SK-N-MC (cell line): Measurements from ENCODE around the gene IFT57.

ENCODE experiments used
- DNase-seq: peaks from one replicate; pipeline ENCODE4 v3.0.0-alpha.2; 2011; ENCODE audit warnings: low read depth, low spot score
- H3K27ac ChIP-seq: fragments of 200-600 bp; sonication (generic); 2 replicates; pipeline ENCODE4 v1.5.1; 2016; ENCODE audit warnings: mixed run types
- H3K36me3 ChIP-seq: fragments of 200-600 bp; sonication (generic); 2 replicates; pipeline ENCODE4 v1.6.1; 2017; ENCODE audit warnings: antibody characterized with exemption, low read length, mixed read lengths; ENCODE audit not compliant: insufficient read depth
- H3K4me3 ChIP-seq: fragments of 200-600 bp; sonication (generic); 2 replicates; pipeline ENCODE4 v1.5.1; 2016
- H3K9ac ChIP-seq: fragments of 200-600 bp; sonication (generic); 2 replicates; pipeline ENCODE4 v1.8.0; 2017; ENCODE audit warnings: mixed run types, mixed read lengths; ENCODE audit not compliant: insufficient read length
- H3K9me3 ChIP-seq: fragments of 200-600 bp; sonication (generic); 2 replicates; pipeline ENCODE4 v1.6.1; 2017; ENCODE audit warnings: low read depth, mild to moderate bottlenecking, antibody characterized with exemption, low read length, moderate library complexity, mixed read lengths
- EZH2 ChIP-seq: fragments of 200-600 bp; sonication (generic); IDR thresholded peaks from one replicate; pipeline ENCODE4 v1.6.1; 2017; ENCODE audit warnings: antibody characterized with exemption
- FOXP2 ChIP-seq: optimal IDR thresholded peaks from 2 replicates; pipeline ENCODE3; 2011; ENCODE audit warnings: mild to moderate bottlenecking, moderate library complexity; ENCODE audit not compliant: insufficient read depth; ENCODE audit errors: extremely low read length, control extremely low read depth
- POLR2AphosphoS5 ChIP-seq: IDR thresholded peaks from 2 replicates; pipeline ENCODE4 v1.6.1; 2012; ENCODE audit warnings: mild to moderate bottlenecking, low read depth, low read length, borderline replicate concordance

The IFT57 gene

DNA sequence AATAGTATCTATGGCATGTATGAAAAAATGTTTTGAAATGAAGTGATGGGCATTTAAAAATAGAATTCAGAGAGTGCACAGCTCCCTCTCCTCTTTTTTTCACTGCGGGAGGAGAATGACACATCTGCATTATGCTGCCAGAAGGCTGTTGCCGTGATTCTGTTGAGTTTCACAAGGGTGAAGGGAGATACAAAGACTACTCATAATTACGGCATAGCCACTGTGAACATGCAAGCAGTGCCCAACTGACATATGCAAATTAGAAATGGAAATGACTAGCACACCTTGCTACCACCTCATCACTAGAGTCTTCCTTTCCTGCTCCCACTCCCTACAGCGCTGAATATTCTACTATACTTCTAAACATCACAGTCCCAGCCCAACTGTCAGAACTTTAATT, 20.1 kb downstream of the IFT57 start:
- TF ChIP-seq POLR2AphosphoS5 (no peak), EZH2 (no peak), FOXP2 (no peak)
- no peak for DNase-seq

DNA sequence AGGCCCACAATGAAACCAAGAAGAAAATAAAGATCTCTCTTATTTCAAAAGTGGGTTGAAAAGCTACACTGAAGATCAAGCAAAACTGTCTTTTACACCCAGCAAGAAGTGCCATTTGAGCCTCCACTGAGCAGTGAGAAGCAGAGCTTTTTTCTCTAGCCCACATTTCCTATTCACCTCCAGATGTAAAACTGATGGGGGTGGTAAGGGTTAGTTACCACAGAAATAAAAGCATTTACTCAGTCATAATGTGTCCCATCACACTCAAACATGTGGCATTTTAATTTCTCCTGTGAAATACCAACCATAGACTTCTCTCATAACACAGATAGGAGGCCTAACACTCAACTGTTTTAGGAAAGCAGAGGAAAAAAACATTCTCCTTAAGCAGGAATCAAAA, 21.0 kb downstream of the IFT57 start:
- Histone ChIP-seq H3K4me3 (no peak overlapping the region), H3K27ac (no peak overlapping the region), H3K36me3 (no peaks in the 10 kb centered on the region), H3K9me3 (no peaks in the 10 kb centered on the region), H3K9ac (no peak overlapping the region)
- DNase-seq = no peak
- TF ChIP-seq POLR2AphosphoS5 = no peak
- no peak for TF ChIP-seq EZH2
- no peak for TF ChIP-seq FOXP2

More for the DNA sequence above, 20.1 kb downstream of the IFT57 start:
- no peaks in the 10 kb centered on the region for H3K36me3 ChIP-seq
- H3K9ac ChIP-seq = no peak overlapping the region
- H3K4me3 ChIP-seq = no peak overlapping the region
- H3K27ac ChIP-seq = no peak overlapping the region
- H3K9me3 ChIP-seq = no peaks in the 10 kb centered on the region

GRCh38 chr3:108200578-108200977, 21.6 kb downstream of the IFT57 start:
- TF ChIP-seq POLR2AphosphoS5 (no peak), EZH2 (no peak), FOXP2 (no peak)
- no peak for DNase-seq
- H3K4me3 ChIP-seq = no peak overlapping the region

GRCh38 chr3:108200024-108200423, 22.2 kb downstream of the IFT57 start:
- no peaks in the 10 kb centered on the region for H3K36me3 ChIP-seq
- H3K27ac ChIP-seq = no peak overlapping the region
- no peaks in the 10 kb centered on the region for H3K9me3 ChIP-seq
- no peak for DNase-seq
- H3K4me3 ChIP-seq = no peak overlapping the region
- H3K9ac ChIP-seq = no peak overlapping the region
- TF ChIP-seq FOXP2 (no peak), EZH2 (no peak), POLR2AphosphoS5 (no peak)

More at GRCh38 chr3:108200578-108200977, 21.6 kb downstream of the IFT57 start:
- Histone ChIP-seq H3K27ac (no peak overlapping the region), H3K9me3 (no peaks in the 10 kb centered on the region), H3K9ac (no peak overlapping the region), H3K36me3 (no peaks in the 10 kb centered on the region)

DNA sequence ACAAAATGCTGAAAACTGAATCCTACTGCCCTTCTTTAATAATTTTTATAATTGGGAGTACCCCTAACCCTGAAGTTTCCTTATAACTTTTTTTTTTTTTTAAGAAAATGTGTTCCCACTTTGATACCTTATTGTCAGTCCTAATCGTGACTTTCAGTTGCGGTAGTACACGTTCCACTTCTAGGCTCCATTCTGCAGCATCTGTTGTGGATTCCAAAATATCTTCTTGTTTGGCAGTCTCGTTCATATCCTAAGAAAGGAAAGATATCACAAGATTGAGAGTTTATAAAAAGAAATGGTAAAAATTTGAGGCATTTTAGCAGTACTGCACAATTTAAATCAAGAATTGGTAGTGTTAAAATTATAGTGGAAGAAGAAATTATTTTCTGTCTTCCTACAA, 30.8 kb downstream of the IFT57 start:
- peaks cover 5% of the 10 kb centered on the region; the same call in 1 of the 2 replicates for H3K9me3 ChIP-seq
- H3K4me3 ChIP-seq = no peak overlapping the region
- DNase-seq = no peak
- TF ChIP-seq FOXP2 (no peak), POLR2AphosphoS5 (no peak), EZH2 (no peak)
- H3K9ac ChIP-seq = no peak overlapping the region
- H3K36me3 ChIP-seq = no peaks in the 10 kb centered on the region
- no peak overlapping the region for H3K27ac ChIP-seq

DNA sequence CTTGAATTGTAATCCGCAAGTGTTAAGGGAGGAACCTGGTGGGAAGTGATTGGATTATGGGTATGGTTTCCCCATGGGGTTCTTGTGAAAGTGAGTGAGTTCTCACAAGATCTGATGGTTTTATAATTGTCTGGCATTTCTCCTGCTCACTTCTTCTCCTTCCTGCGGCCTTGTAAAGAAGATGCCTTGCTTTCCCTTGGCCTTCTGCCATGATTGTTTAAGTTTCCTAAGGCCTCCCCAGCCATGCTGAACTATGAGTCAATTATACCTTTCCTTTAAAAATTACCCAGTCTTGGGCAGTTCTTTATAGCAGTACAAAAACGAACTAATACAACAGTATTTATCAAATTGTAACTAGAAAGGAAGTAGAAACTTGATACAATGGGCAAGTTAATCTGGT, 31.9 kb downstream of the IFT57 start:
- TF ChIP-seq POLR2AphosphoS5 = no peak
- no peak for TF ChIP-seq EZH2
- no peak for TF ChIP-seq FOXP2
- Histone ChIP-seq H3K4me3 (no peak overlapping the region), H3K36me3 (no peaks in the 10 kb centered on the region), H3K27ac (no peak overlapping the region), H3K9ac (no peak overlapping the region), H3K9me3 (peaks cover 5% of the 10 kb centered on the region; the same call in 1 of the 2 replicates)
- DNase-seq = no peak

DNA sequence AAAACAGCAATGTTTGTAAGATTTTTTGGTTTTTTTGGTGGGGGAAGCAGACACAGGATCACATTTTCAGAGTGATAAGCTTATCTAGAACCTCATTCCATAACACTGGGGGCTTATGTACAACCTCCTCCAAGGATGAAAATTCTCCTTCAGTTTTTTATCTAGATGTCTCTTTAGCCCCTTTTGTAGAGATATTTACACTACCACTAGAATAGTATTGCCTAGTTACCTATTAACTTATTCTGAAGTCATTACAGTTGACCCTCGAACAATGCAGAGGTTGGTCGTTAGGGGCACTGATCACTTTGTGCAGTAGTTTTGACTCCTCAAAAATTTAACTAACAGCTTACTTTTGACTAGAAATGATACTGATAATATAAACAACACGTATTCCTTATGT, 32.8 kb downstream of the IFT57 start:
- Histone ChIP-seq H3K9me3 (peaks cover 5% of the 10 kb centered on the region; the same call in 1 of the 2 replicates), H3K9ac (no peak overlapping the region), H3K27ac (no peak overlapping the region), H3K36me3 (no peaks in the 10 kb centered on the region), H3K4me3 (no peak overlapping the region)
- TF ChIP-seq EZH2 (no peak), POLR2AphosphoS5 (no peak), FOXP2 (no peak)
- no peak for DNase-seq

GRCh38 chr3:108185536-108185935, 36.7 kb downstream of the IFT57 start:
- no peak for TF ChIP-seq FOXP2
- TF ChIP-seq EZH2 = no peak
- TF ChIP-seq POLR2AphosphoS5 = no peak

GRCh38 chr3:108184824-108185223, 37.4 kb downstream of the IFT57 start:
- Histone ChIP-seq H3K4me3 (no peak overlapping the region), H3K9me3 (no peaks in the 10 kb centered on the region), H3K27ac (no peak overlapping the region), H3K36me3 (no peaks in the 10 kb centered on the region), H3K9ac (no peak overlapping the region)
- TF ChIP-seq POLR2AphosphoS5 (no peak), FOXP2 (no peak), EZH2 (no peak)
- no peak for DNase-seq

More at GRCh38 chr3:108185536-108185935, 36.7 kb downstream of the IFT57 start:
- H3K27ac ChIP-seq = no peak overlapping the region
- DNase-seq = no peak
- no peaks in the 10 kb centered on the region for H3K9me3 ChIP-seq
- H3K9ac ChIP-seq = no peak overlapping the region
- no peak overlapping the region for H3K4me3 ChIP-seq
- no peaks in the 10 kb centered on the region for H3K36me3 ChIP-seq
